ENCODE data around the gene EMID1.

DNA sequence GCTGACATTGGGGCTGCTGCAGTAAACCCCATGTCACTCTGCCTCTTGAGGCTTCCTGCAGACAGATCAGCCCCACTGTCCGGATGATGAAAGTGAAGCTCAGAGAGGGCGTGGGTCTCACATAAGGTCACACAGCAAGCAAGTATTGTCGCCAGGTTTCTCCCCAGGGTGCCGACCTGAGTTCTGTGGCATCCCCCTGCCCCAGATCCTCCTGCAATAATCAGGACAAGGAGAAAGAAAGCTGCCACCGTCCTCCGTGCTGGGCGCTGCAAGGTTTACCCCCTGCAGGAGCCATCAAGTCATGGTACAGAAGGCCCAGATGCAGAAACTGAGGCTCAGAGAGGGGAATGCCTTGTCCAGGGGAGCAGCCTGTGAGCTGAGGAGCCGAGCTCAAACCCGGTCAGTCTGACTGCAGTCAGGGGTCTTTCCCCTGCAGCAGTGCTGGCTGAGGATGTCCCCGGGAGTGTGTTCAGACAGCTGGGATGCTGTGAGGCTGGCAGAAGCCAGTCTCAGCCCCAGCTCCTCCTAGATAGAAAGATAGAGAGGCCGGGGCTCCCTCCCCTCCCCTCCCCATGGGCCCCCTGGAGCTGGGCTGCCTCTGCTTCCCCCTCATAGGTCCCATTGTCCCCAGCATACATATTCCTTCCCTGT, 13.2 kb downstream of the EMID1 start:
- no peak for TF ChIP-seq EZH2 (IDR thresholded peaks at IDR 0.05)
- TF ChIP-seq, protein P1, sequence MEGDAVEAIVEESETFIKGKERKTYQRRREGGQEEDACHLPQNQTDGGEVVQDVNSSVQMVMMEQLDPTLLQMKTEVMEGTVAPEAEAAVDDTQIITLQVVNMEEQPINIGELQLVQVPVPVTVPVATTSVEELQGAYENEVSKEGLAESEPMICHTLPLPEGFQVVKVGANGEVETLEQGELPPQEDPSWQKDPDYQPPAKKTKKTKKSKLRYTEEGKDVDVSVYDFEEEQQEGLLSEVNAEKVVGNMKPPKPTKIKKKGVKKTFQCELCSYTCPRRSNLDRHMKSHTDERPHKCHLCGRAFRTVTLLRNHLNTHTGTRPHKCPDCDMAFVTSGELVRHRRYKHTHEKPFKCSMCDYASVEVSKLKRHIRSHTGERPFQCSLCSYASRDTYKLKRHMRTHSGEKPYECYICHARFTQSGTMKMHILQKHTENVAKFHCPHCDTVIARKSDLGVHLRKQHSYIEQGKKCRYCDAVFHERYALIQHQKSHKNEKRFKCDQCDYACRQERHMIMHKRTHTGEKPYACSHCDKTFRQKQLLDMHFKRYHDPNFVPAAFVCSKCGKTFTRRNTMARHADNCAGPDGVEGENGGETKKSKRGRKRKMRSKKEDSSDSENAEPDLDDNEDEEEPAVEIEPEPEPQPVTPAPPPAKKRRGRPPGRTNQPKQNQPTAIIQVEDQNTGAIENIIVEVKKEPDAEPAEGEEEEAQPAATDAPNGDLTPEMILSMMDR (IDR thresholded peaks at IDR 0.05): no peak

All from neural progenitor cell (in vitro differentiated cells).